GM23338 (cell line): ENCODE results near the gene BAZ1B. TPM values are rescaled to one million over a fixed set of nuclear protein-coding genes. Genes with fewer than 3 reads are reported as not detected.

Experiments
- ATAC-seq: fragments of 200-7000 bp; cut with Tn5 transposase; 3 replicates; pipeline ENCODE4 v1.9.1; 2020
- DNase-seq: peaks from one replicate; pipeline ENCODE4 v3.0.0-alpha.2; 2015; ENCODE audit warnings: low spot score
- H2AFZ ChIP-seq: fragments of 200-600 bp; sonication (generic); 2 replicates; pipeline ENCODE4 v1.8.0; 2016; ENCODE audit warnings: antibody characterized with exemption, mild to moderate bottlenecking, moderate library complexity
- H3F3A ChIP-seq: fragments of 200-600 bp; sonication (generic); replicated peaks from 2 replicates; pipeline ENCODE4 v1.8.0; 2017; ENCODE audit warnings: antibody characterized with exemption, mixed run types, low read depth
- H3K27ac ChIP-seq: fragments of 200-600 bp; sonication (generic); 2 replicates; pipeline ENCODE4 v1.6.1; 2016; ENCODE audit warnings: low read depth
- H3K27me3 ChIP-seq: fragments of 200-600 bp; sonication (generic); 2 replicates; pipeline ENCODE4 v1.8.0; 2016; ENCODE audit warnings: mild to moderate bottlenecking, mixed run types, moderate library complexity; ENCODE audit not compliant: insufficient read depth
- H3K36me3 ChIP-seq: fragments of 200-600 bp; sonication (generic); 2 replicates; pipeline ENCODE4 v1.8.0; 2016; ENCODE audit warnings: mild to moderate bottlenecking; ENCODE audit not compliant: insufficient read depth
- H3K4me1 ChIP-seq: fragments of 200-600 bp; sonication (generic); 2 replicates; pipeline ENCODE4 v1.8.0; 2016; ENCODE audit warnings: mild to moderate bottlenecking, moderate library complexity; ENCODE audit not compliant: insufficient read depth
- H3K4me2 ChIP-seq: fragments of 200-600 bp; sonication (generic); 2 replicates; pipeline ENCODE4 v1.7.1; 2017; ENCODE audit warnings: mixed run types
- H3K4me3 ChIP-seq: fragments of 200-600 bp; sonication (generic); 2 replicates; pipeline ENCODE4 v1.6.1; 2016; ENCODE audit warnings: mixed run types
- H3K79me2 ChIP-seq: fragments of 200-600 bp; sonication (generic); replicated peaks from 2 replicates; pipeline ENCODE4 v1.8.0; 2017; ENCODE audit warnings: mild to moderate bottlenecking; ENCODE audit not compliant: insufficient read depth
- H3K9me2 ChIP-seq: fragments of 200-600 bp; sonication (generic); 2 replicates; pipeline ENCODE4 v1.8.0; 2017; ENCODE audit not compliant: insufficient read depth
- H4K20me1 ChIP-seq: fragments of 200-600 bp; sonication (generic); replicated peaks from 2 replicates; pipeline ENCODE4 v1.8.0; 2017; ENCODE audit warnings: mild to moderate bottlenecking; ENCODE audit not compliant: insufficient read depth
- H3K27ac Mint-ChIP-seq: 2 replicates; pipeline ENCODE4 v1.8.0; 2020; ENCODE audit warnings: inconsistent platforms, mild to moderate bottlenecking, moderate library complexity, mixed read lengths
- H3K27me3 Mint-ChIP-seq: 3 replicates; pipeline ENCODE4 v1.8.0; 2022; ENCODE audit warnings: low read depth, mild to moderate bottlenecking, moderate library complexity, mixed read lengths, inconsistent platforms; ENCODE audit not compliant: insufficient read depth, poor library complexity
- H3K36me3 Mint-ChIP-seq: 3 replicates; pipeline ENCODE4 v1.8.0; 2021; ENCODE audit warnings: low read depth, mild to moderate bottlenecking, inconsistent platforms, moderate library complexity, mixed read lengths
- H3K4me1 Mint-ChIP-seq: 3 replicates; pipeline ENCODE4 v1.8.0; 2020; ENCODE audit warnings: mild to moderate bottlenecking, inconsistent platforms, mixed read lengths
- H3K4me3 Mint-ChIP-seq: 3 replicates; pipeline ENCODE4 v1.8.0; 2021; ENCODE audit warnings: moderate library complexity, mild to moderate bottlenecking, inconsistent platforms, mixed read lengths
- H3K9me3 Mint-ChIP-seq: 3 replicates; pipeline ENCODE4 v1.8.0; 2020; ENCODE audit warnings: moderate library complexity, mild to moderate bottlenecking, inconsistent platforms, mixed read lengths
- CTCF ChIP-seq, 2 experiments: fragments of 200-600 bp in 1 of 2; sonication (generic) in 1 of 2; conservative IDR thresholded peaks; 2 replicates each; pipeline versions ENCODE4 v1.5.1 to v1.6.1; 2016 to 2017; ENCODE audit warnings: antibody characterized with exemption in 2 of 2, low read depth in 2 of 2, mild to moderate bottlenecking in 2 of 2, moderate library complexity in 1 of 2
- EZH2 ChIP-seq: fragments of 200-600 bp; sonication (generic); IDR thresholded peaks from one replicate; pipeline ENCODE4 v1.8.0; 2017; ENCODE audit warnings: antibody characterized with exemption, mild to moderate bottlenecking, low read depth; ENCODE audit not compliant: unreplicated experiment
- EZH2phosphoT487 ChIP-seq: fragments of 200-600 bp; sonication (generic); IDR thresholded peaks from one replicate; pipeline ENCODE4 v1.8.1; 2018; ENCODE audit warnings: antibody characterized with exemption; ENCODE audit not compliant: unreplicated experiment
- JUNB ChIP-seq: IDR thresholded peaks from one replicate; pipeline ENCODE4 v1.6.1; 2016; ENCODE audit warnings: antibody characterized with exemption; ENCODE audit not compliant: unreplicated experiment
- NANOG ChIP-seq: IDR thresholded peaks from 2 replicates; pipeline ENCODE4 v1.6.1; 2016; ENCODE audit warnings: antibody characterized with exemption, borderline replicate concordance
- POLR2AphosphoS5 ChIP-seq: IDR thresholded peaks from 2 replicates; pipeline ENCODE4 v1.6.1; 2016; ENCODE audit warnings: antibody characterized with exemption, low read depth
- polyA plus RNA-seq: library from polyadenylated mRNA; unstranded; fragments of >200 nt; fragmentation: Nextera tagmentation; extraction: Ambion mirVana; gene quantifications from 2 replicates; pipeline ENCODE4 v1.2.1, GENCODE V29; 2016
- total RNA-seq: library from RNA; depleted of rRNA; stranded (reverse); fragments of >200 nt; shearing (Covaris generic); gene quantifications from 2 replicates; pipeline ENCODE4 v1.2.3, GENCODE V29; 2014
- TF ChIP-seq, protein P1 (sequence below): IDR thresholded peaks from one replicate; pipeline ENCODE4 v1.6.1; 2018; ENCODE audit warnings: antibody characterized with exemption; ENCODE audit not compliant: unreplicated experiment

BAZ1B gene
- total and polyA plus RNA-seq, 2 experiments from 2014 or later: 40.4 to 70.7 TPM

GRCh38 chr7:73434701-73435069 is 87.4 kb downstream of the BAZ1B start:
- H3K27me3 ChIP-seq: peaks cover 23% of the 10 kb centered on the region
- H3K27me3 Mint-ChIP-seq: peaks cover 41% of the 10 kb centered on the region
- no peaks in the 10 kb centered on the region for H3K79me2 ChIP-seq
- TF ChIP-seq CTCF (conservative IDR thresholded peaks at IDR 0.05; ENCODE audit: low read depth in 2 of 2) (no peak), JUNB (no peak), EZH2 (no peak), POLR2AphosphoS5 (no peak), NANOG (no peak)
- TF ChIP-seq, protein P1, sequence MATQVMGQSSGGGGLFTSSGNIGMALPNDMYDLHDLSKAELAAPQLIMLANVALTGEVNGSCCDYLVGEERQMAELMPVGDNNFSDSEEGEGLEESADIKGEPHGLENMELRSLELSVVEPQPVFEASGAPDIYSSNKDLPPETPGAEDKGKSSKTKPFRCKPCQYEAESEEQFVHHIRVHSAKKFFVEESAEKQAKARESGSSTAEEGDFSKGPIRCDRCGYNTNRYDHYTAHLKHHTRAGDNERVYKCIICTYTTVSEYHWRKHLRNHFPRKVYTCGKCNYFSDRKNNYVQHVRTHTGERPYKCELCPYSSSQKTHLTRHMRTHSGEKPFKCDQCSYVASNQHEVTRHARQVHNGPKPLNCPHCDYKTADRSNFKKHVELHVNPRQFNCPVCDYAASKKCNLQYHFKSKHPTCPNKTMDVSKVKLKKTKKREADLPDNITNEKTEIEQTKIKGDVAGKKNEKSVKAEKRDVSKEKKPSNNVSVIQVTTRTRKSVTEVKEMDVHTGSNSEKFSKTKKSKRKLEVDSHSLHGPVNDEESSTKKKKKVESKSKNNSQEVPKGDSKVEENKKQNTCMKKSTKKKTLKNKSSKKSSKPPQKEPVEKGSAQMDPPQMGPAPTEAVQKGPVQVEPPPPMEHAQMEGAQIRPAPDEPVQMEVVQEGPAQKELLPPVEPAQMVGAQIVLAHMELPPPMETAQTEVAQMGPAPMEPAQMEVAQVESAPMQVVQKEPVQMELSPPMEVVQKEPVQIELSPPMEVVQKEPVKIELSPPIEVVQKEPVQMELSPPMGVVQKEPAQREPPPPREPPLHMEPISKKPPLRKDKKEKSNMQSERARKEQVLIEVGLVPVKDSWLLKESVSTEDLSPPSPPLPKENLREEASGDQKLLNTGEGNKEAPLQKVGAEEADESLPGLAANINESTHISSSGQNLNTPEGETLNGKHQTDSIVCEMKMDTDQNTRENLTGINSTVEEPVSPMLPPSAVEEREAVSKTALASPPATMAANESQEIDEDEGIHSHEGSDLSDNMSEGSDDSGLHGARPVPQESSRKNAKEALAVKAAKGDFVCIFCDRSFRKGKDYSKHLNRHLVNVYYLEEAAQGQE: no peak
- H3K9me2 ChIP-seq: no peaks in the 10 kb centered on the region
- no peak overlapping the region for H3K4me3 ChIP-seq
- ATAC-seq (no peak), DNase-seq (no peak)
- no peaks in the 10 kb centered on the region for H3K36me3 ChIP-seq
- no peaks in the 10 kb centered on the region; the same call in 1 of the 2 replicates for H4K20me1 ChIP-seq
- H3K9me3 Mint-ChIP-seq: no peaks in the 10 kb centered on the region
- H3K36me3 Mint-ChIP-seq: peaks cover 8% of the 10 kb centered on the region; the same call in 2 of the 3 replicates
- H3K27ac Mint-ChIP-seq: no peak overlapping the region
- H3K27ac ChIP-seq: no peak overlapping the region
- 0 out of 2 replicates have a peak, but pooled peaks cover 5% of the 10 kb centered on the region for H3F3A ChIP-seq
- H3K4me2 ChIP-seq: no peak overlapping the region
- H2AFZ ChIP-seq: no peak overlapping the region
- peak overlapping the region; percentile 53; the same call in 2 of the 3 replicates for H3K4me3 Mint-ChIP-seq
- peaks cover 3% of the 10 kb centered on the region; the same call in 2 of the 3 replicates for H3K4me1 Mint-ChIP-seq
- peaks cover under 1% of the 10 kb centered on the region; the same call in 1 of the 2 replicates for H3K4me1 ChIP-seq

GRCh38 chr7:73433924-73434700 is 88.0 kb downstream of the BAZ1B start:
- H3F3A ChIP-seq: 0 out of 2 replicates have a peak, but pooled peaks cover 2% of the 10 kb centered on the region
- ATAC-seq: peak; percentile 10
- H3K4me1 Mint-ChIP-seq: peaks cover 3% of the 10 kb centered on the region; the same call in 2 of the 3 replicates
- no peak overlapping the region for H3K27ac Mint-ChIP-seq
- H3K9me3 Mint-ChIP-seq: no peaks in the 10 kb centered on the region
- peaks cover 4% of the 10 kb centered on the region; the same call in 1 of the 3 replicates for H3K36me3 Mint-ChIP-seq
- H3K9me2 ChIP-seq: no peaks in the 10 kb centered on the region
- TF ChIP-seq CTCF (conservative IDR thresholded peaks at IDR 0.05; ENCODE audit: low read depth in 2 of 2) (no peak), EZH2phosphoT487 (no peak), POLR2AphosphoS5 (no peak)
- H3K27ac ChIP-seq: no peak overlapping the region
- DNase-seq: peak; percentile 86
- H3K27me3 Mint-ChIP-seq: peaks cover 39% of the 10 kb centered on the region
- peak overlapping the region; percentile 53; the same call in 2 of the 3 replicates for H3K4me3 Mint-ChIP-seq
- H3K79me2 ChIP-seq: no peaks in the 10 kb centered on the region
- no peaks in the 10 kb centered on the region for H4K20me1 ChIP-seq
- H3K36me3 ChIP-seq: no peaks in the 10 kb centered on the region
- 0 out of 2 replicates have a peak overlapping the region, but pooled peaks have one; percentile 48 for H3K4me2 ChIP-seq
- H2AFZ ChIP-seq: no peak overlapping the region
- peaks cover 6% of the 10 kb centered on the region; the same call in 1 of the 2 replicates for H3K4me1 ChIP-seq
- H3K4me3 ChIP-seq: peak overlapping the region; percentile 41; the same call in 1 of the 2 replicates
- peaks cover 23% of the 10 kb centered on the region for H3K27me3 ChIP-seq
